Smooth muscle cell of bladder (primary cell): ENCODE measurements around the gene TMEM101. TPM values are rescaled to one million over a fixed set of nuclear protein-coding genes. Genes with fewer than 3 reads are reported as not detected.

ENCODE experiments used
- total RNA-seq: library from RNA; depleted of rRNA; stranded (reverse); fragments of >200 nt; gene quantifications from 2 replicates; pipeline ENCODE4 v1.2.3, GENCODE V29; 2014

The TMEM101 gene
- 93.0 and 101 TPM in 2 replicates for total RNA-seq

DNA sequence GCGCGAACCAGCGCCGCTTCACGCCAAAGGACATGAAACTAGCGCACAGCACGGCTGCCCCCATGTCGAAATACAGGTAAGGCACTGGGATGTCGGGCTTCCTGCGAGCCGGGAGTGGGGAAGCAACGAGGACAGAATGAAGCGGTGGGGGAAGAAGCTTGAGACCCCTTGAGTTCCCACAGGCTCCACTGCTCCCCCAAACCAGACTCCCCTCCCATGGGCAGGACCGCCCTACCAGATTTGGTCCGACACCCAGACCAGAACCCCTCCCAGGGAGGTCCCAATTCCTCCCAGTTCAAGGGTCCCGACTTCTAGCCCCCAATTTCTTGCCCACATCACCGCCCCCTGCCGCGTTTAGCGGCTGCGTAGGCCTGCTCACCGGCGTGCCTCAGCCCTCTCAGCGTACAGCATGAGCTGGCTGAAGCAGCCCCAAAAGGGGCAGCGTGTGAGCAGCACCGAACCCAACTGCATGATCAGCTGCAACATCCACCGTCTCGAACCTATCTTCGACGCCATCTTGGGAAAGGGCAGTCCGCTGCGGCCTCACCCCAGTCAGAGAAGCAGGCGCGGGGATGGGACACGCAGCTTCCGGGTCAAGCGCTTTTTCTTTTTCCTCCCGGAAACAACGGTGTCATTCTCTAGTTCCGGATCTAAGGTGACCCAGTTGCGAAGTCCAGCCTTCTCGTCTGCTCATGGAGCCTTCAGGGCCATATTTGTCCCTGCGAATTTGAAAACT lies at the start of gene TMEM101:
TMEM101 (minus strand) TSS at position 527 of the 736 bp plus-strand sequence; CDS start at position 516, 11 bp downstream.

DNA sequence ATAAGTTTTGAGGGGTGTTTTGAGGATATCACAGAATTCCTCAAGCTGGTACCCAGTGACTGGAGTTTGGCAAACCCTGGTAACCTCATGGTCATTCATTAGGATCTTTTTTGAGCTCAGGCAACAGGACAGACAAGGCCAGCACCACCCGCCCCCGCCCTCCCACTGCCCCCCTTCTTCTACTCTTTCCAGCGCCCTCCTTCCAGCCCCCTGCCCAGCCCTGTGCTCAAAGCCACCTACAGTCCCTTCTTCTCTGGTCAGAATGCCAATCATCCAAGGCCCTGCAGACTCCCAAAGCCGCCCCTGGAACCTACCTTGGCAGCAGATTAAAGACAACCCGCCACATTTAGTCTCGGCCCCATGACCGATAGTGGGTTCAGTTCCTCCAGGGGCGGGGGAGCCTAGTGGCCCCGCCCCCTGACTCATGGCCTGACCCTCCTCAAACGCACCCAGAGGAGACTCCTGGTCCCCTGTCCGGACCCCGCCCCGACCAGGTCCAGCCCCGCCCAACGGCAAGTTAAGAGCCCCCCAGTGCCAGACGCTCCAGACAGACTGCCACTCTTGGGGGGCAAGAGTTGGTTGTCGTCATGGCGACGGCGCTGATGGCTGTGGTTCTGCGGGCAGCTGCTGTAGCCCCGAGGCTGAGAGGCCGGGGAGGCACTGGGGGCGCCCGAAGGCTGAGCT lies 10.5 kb downstream of the TMEM101 start, which contains the start of gene NAGS:
NAGS (plus strand) TSS at position 546 of the 684 bp plus-strand sequence; CDS start at position 588, 42 bp downstream.

Other genes starting within 250 kb of the TMEM101 start
- 38.4 and 59.7 TPM in 2 replicates for gene DUSP3, start 236.0 kb downstream of the TMEM101 start, total RNA-seq
- gene CFAP97D1, start 234.5 kb downstream of the TMEM101 start, total RNA-seq = under 0.01 TPM in 2 replicates
- gene MPP3, start 181.8 kb downstream of the TMEM101 start, total RNA-seq = 7.8 and 10.0 TPM in 2 replicates
- gene CD300LG, start 167.8 kb downstream of the TMEM101 start, total RNA-seq = not detected in 2 replicates
- 2.0 and 3.0 TPM in 2 replicates for gene MPP2, start 107.4 kb downstream of the TMEM101 start, total RNA-seq
- not detected in 2 replicates for gene PPY, start 72.5 kb downstream of the TMEM101 start, total RNA-seq
- gene PYY, start 61.0 kb downstream of the TMEM101 start, total RNA-seq = not detected in 2 replicates
- 0.55 and 0.71 TPM in 2 replicates for gene NAGS, start 10.3 kb downstream of the TMEM101 start, total RNA-seq
- 23.4 and 26.3 TPM in 2 replicates for gene LSM12, start 51.7 kb upstream of the TMEM101 start, total RNA-seq
- gene G6PC3, start 55.8 kb upstream of the TMEM101 start, total RNA-seq = 15.4 and 18.9 TPM in 2 replicates
- 43.7 and 55.7 TPM in 2 replicates for gene HDAC5, start 108.7 kb upstream of the TMEM101 start, total RNA-seq
- gene HROB, start 127.0 kb upstream of the TMEM101 start, total RNA-seq = 0.74 and 1.3 TPM in 2 replicates
- gene ASB16, start 155.7 kb upstream of the TMEM101 start, total RNA-seq = under 0.01 and 0.09 TPM in 2 replicates
- gene TMUB2, start 172.0 kb upstream of the TMEM101 start, total RNA-seq = 24.7 and 32.9 TPM in 2 replicates
- 25.9 and 31.5 TPM in 2 replicates for gene ATXN7L3, start 184.9 kb upstream of the TMEM101 start, total RNA-seq
- 42.1 and 56.9 TPM in 2 replicates for gene UBTF, start 204.7 kb upstream of the TMEM101 start, total RNA-seq